ENCODE results near the gene CDON. TPM values are rescaled to one million over a fixed set of nuclear protein-coding genes. Genes with fewer than 3 reads are reported as not detected.

Gene CDON
- polyA plus RNA-seq, 3 donors, result 1.3 to 7.3 (median 4.2) TPM

GRCh38 chr11:125951731-125952130, 110.9 kb downstream of the CDON start:
- H3K27ac ChIP-seq (ENCODE audit: low read depth, low read length), result no peak overlapping the region
- WGBS, 3 donors, result 51 to 69% (median 66%) methylated on average over 11 of the region's 11 CpGs

- no peak overlapping the region for H3K27ac ChIP-seq (ENCODE audit: low read depth, low read length)
- WGBS, 3 donors, result 62 to 77% (median 71%) methylated on average over 14 to 15 of the region's 15 CpGs
Observed at GRCh38 chr11:125950696-125951651, 111.7 kb downstream of the CDON start.

- H3K27ac ChIP-seq (ENCODE audit: low read depth, low read length), result no peak overlapping the region
- WGBS, 3 donors, result 92 to 95% (median 93%) methylated on average over 11 of the region's 11 CpGs
Observed at GRCh38 chr11:125950178-125950490, 112.5 kb downstream of the CDON start.

- WGBS, 3 donors, result 91 to 92% (median 92%) methylated on average over 22 of the region's 22 CpGs
- no peak overlapping the region for H3K27ac ChIP-seq (ENCODE audit: low read depth, low read length)
Observed at GRCh38 chr11:125949271-125950177, 113.1 kb downstream of the CDON start.

GRCh38 chr11:125948278-125949051, 114.2 kb downstream of the CDON start:
- H3K27ac ChIP-seq (ENCODE audit: low read depth, low read length), result no peak overlapping the region
- 74 to 85% (median 82%) methylated on average over 23 of the region's 23 CpGs for WGBS, 3 donors

GRCh38 chr11:125947419-125948277, 115.0 kb downstream of the CDON start:
- WGBS, 3 donors, result 86 to 87% (median 86%) methylated on average over 23 to 24 of the region's 24 CpGs
- no peak overlapping the region for H3K27ac ChIP-seq (ENCODE audit: low read depth, low read length)

- H3K27ac ChIP-seq (ENCODE audit: low read depth, low read length), result no peak overlapping the region
- 91 to 94% (median 91%) methylated on average over 14 of the region's 14 CpGs for WGBS, 3 donors
Observed at GRCh38 chr11:125946712-125947418, 115.8 kb downstream of the CDON start.

GRCh38 chr11:125945797-125946520, 116.7 kb downstream of the CDON start, which contains the start of gene VSIG10L2:
Gene VSIG10L2, plus strand, starts transcription at chr11:125946044. Its CDS starts 12 bp downstream, at chr11:125946056.
- no peak within 1 kb of the TSS for H3K27ac ChIP-seq (ENCODE audit: low read depth, low read length)
- WGBS, 3 donors, result 76 to 89% (median 86%) methylated on average over 8 of the region's 8 CpGs

- H3K27ac ChIP-seq (ENCODE audit: low read depth, low read length), result no peak overlapping the region
- WGBS, 3 donors, result 62 to 77% (median 75%) methylated on average over 15 of the region's 15 CpGs
Observed at GRCh38 chr11:125945011-125945796, 117.5 kb downstream of the CDON start.

- no peak overlapping the region for H3K27ac ChIP-seq (ENCODE audit: low read depth, low read length)
- WGBS, 3 donors, result 82 to 84% (median 83%) methylated on average over 13 of the region's 13 CpGs
Observed at GRCh38 chr11:125944350-125945010, 118.2 kb downstream of the CDON start.

GRCh38 chr11:125943661-125944349, 118.9 kb downstream of the CDON start:
- no peak overlapping the region for H3K27ac ChIP-seq (ENCODE audit: low read depth, low read length)
- 85 to 96% (median 90%) methylated on average over 9 of the region's 9 CpGs for WGBS, 3 donors

GRCh38 chr11:125942771-125943428, 119.8 kb downstream of the CDON start:
- no peak overlapping the region for H3K27ac ChIP-seq (ENCODE audit: low read depth, low read length)
- 88 to 93% (median 89%) methylated on average over 12 of the region's 12 CpGs for WGBS, 3 donors

GRCh38 chr11:125941619-125942611, 120.8 kb downstream of the CDON start:
- WGBS, 3 donors, result 32 to 44% (median 38%) methylated on average over 20 of the region's 20 CpGs
- H3K27ac ChIP-seq (ENCODE audit: low read depth, low read length), result no peak overlapping the region

All from adipose tissue (tissue), 3 donors.